HG02759 (cell line): ENCODE results near the gene PLEKHA6.

Source experiments
- ATAC-seq: cut with Tn5 transposase; IDR thresholded peaks from one replicate; pipeline ENCODE4 v1.9.1; 2021; ENCODE audit warnings: mild to moderate bottlenecking, moderate library complexity; ENCODE audit not compliant: unreplicated experiment

Gene PLEKHA6

GRCh38 chr1:204356997-204357396 lies 2.7 kb downstream of the PLEKHA6 start:
- no peak for ATAC-seq

- ATAC-seq, result no peak
Measured at GRCh38 chr1:204355913-204356312, 3.8 kb downstream of the PLEKHA6 start.

DNA sequence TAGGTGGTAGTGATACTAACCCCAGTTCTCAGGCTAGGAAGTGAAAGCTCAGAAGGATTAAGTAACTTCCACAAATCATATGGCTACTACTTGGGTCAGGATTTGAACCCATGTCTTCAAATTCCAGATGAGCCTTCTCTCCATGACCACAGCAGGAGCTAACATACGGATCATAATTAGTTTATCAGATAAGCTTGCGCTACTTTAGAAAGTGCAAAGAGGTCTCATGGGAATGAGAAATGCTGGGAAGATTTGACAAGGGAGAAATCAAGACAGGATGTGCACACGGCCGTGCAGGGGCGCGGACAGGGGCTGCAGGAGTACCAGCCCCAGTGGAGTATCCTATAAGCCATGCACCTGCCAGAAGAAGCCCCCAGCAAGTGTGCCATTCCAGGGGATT lies 5.2 kb downstream of the PLEKHA6 start:
- ATAC-seq, result no peak

- no peak for ATAC-seq
Measured at GRCh38 chr1:204353213-204353910, 6.4 kb downstream of the PLEKHA6 start.

GRCh38 chr1:204350857-204351573 lies 8.7 kb downstream of the PLEKHA6 start:
- ATAC-seq, result no peak

GRCh38 chr1:204350312-204350711 lies 9.4 kb downstream of the PLEKHA6 start:
- ATAC-seq, result no peak

GRCh38 chr1:204349602-204350001 lies 10.1 kb downstream of the PLEKHA6 start:
- ATAC-seq, result no peak

- ATAC-seq, result no peak
Measured at GRCh38 chr1:204348722-204349121, 11.0 kb downstream of the PLEKHA6 start.

GRCh38 chr1:204348242-204348641 lies 11.5 kb downstream of the PLEKHA6 start:
- no peak for ATAC-seq

DNA sequence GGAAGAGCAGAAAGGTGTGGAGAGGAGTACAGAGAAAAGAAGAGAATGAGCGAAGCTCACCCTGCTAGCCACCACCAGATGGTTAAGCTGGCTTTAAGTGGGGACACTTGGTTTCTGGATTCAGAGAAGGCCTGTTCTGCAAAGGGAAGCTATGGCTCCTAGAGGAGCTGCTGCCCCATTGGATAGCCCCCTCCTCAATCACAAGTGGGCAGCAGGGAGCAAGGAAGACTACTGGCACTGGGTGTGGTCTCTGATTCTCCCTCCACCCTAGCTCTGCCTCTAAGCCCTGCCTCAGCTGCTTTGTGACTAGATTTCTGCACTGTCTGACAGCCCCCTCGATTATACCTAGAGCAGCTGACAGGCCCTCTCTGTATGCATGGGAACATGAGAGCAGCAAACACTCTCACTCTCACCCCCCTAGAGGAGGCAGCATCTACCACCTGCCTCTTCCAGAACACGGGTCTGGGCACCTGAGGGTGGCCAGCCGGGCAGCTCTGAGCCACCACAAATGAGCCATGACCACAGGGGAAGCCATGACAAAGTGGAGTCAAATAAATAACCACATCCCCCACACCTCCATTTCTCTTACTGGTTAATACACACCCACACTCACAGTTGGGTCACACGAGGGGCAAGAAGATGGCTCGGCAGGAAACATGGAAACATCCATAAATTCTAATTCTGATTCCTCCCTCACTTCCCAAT lies 13.6 kb downstream of the PLEKHA6 start:
- no peak for ATAC-seq

- ATAC-seq, result no peak
Measured at GRCh38 chr1:204345438-204345841, 14.3 kb downstream of the PLEKHA6 start.

- ATAC-seq, result no peak
Measured at GRCh38 chr1:204344665-204345355, 14.9 kb downstream of the PLEKHA6 start.

GRCh38 chr1:204343802-204344201 lies 15.9 kb downstream of the PLEKHA6 start:
- ATAC-seq, result no peak

DNA sequence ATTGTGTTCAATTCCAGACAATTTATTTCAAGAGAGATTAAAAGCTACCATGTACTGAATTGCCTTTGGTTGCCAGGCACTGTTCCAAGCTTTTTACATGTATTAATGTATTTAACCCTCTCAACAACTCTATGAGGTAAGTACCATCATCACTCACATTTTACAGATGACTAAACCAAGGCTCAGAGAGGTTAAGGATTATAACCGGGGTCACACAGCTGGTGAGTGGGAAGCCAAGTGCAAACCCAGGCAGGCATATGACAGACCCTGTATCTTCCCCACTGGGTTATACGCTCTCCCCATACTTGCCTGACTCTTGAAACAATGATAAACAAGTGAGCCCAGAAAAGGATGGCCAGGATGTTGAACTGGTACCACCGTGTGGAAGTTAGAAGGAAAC lies 16.5 kb downstream of the PLEKHA6 start:
- ATAC-seq, result no peak

DNA sequence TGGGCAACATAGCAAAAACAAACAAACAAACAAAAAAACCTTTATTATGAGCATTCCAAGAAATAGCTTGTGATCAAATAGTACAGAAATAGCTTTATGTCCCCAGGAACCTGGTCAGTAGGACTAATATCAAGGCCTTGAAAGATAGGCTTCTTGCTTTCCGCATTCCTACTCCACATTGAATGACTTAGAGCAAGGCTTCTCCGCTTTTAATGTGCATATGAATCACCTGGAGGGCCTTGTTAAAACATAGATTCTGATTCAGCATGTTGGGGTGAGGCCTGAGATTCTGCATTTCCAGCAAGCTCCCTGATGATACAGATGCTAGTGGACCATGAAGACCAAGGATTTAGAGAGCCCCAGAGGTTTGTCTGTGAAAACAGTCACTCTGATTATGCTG lies 17.4 kb downstream of the PLEKHA6 start:
- no peak for ATAC-seq

GRCh38 chr1:204341380-204341779 lies 18.3 kb downstream of the PLEKHA6 start:
- ATAC-seq, result no peak

DNA sequence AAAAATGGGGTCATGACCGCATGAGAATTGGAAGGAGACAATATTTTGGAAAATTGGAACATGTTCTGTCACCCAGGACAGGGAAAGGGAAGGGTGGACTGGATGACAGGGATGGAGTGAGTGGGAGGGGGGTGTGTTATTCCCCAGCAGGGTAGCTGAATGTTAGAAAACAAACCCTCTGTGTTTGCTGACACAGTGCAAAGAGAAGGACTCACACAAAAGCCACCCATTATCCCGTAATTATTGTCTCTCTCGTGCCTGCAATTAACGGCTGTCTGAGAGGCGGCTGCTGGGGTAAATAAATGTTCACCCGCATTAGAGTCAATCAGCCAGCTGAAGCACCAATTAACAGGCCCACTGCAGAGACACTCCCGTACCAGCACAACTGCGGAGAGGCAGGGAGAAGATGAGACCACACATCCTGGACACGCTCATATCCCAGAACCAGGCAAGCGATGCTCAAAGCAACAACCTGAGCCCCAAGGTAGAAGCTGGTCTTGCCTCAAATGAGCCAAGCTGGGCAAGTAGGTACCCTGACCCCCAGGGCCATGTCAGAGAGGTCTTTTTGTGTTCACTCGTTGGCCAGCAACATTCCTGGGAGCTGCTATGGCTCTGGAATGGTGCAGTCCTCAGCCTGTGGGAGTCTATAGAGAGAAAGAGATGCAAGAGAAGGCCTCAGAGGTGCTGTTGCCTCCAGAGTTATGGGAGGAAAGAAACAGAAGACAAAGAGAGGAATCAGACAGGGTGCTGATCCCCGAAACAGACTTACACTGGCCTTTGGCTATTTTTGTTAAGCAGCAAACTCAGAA lies 19.4 kb downstream of the PLEKHA6 start:
- no peak for ATAC-seq

DNA sequence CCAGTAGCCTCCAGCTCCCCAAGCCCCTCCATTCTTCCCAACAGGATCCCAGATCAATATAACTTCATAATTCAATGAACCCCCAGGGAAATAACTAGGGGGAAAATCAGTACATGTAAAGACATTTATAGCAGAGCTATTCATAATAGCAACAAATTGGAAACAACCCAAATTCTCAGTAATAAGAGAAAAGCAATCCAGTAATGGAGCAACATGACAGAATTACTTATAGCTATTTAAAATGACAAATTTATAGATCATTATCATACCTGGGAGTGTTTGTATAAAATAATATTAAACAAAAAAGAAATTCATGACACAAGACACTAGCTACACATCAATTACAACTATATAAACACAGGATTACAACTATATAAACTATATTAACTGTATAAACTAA lies 20.2 kb downstream of the PLEKHA6 start:
- no peak for ATAC-seq

DNA sequence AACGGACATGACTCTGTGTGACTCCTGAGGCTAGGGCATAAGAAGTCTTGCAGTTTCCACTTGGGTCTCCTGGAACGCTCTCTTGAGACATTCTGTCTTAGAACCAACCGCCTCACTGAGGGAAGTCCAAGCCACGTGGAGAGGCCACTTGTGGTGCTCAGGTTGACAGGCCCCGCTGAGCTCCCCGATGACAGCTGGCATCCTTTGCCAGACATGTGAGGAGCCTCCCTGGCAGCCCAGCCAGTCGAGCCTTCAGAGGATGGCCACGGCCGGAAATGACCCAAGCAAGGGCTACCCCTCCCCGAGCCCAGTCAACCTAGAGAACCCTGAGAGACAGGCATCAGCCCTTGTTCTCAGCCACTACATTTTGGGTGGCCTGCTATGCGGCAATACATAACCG lies 20.7 kb downstream of the PLEKHA6 start:
- ATAC-seq, result no peak

DNA sequence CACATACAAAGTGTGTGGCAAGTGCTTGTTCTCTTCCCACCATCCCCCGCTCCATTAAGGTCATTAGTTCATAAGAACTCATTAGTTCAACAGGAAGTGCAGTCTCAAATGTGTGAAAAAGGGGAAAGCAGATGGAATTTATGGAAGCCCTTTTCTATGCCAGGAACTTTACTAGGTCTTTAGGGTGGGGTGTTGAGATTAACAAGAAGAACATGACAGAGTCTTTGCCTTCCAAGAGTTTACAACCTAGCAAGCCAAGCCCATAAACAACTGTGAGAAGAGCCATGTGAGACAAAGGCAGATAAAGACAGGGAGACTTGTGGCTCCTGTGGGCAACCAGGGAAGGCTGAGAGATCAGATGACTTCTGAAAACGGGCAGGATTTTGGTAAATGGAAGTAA lies 21.4 kb downstream of the PLEKHA6 start:
- no peak for ATAC-seq

- no peak for ATAC-seq
Measured at GRCh38 chr1:204337583-204337982, 22.1 kb downstream of the PLEKHA6 start.
